ENCODE measurements around the gene CFAP53.
"Not testable (repeated sequence)": the region's sequence is repeated elsewhere in the genome, so short reads cannot be mapped to it uniquely, and the experiment has no call there.

- TF ChIP-seq CTCF (IDR thresholded peaks at IDR 0.05; ENCODE audit: low read depth, low read length); EZH2phosphoT487 (IDR thresholded peaks at IDR 0.05; ENCODE audit: low read depth): not testable (repeated sequence)
Observed at GRCh38 chr18:50220249-50220648, 46.0 kb downstream of the CFAP53 start.

Data from OCI-LY3 (cell line).